ENCODE results near the gene SLC25A22. TPM values are rescaled to one million over a fixed set of nuclear protein-coding genes. Genes with fewer than 3 reads are reported as not detected.

SLC25A22 gene
- total RNA-seq, 1 donor from 2014 or later, result 14.7 TPM

DNA sequence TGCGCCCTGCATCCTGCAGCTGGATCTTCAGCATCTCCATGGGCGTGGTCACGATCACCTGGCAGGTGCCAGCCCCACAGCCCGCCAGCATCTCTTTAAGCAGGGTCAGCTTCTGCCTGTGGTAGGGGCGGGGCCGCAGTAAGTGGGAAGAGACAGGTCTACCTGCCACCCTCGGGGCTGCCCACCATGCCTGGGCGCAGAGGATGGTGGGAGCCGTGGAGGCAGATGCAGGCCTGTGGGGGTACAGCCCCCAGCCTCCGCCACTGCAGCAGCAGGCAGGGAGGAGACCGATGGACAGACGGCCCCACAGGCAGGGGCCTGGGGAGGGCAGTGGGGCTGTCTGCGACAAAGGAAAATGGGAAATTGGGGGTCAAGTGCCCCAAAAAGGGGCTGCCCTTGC, 5.2 kb downstream of the SLC25A22 start:
- no peak for FAIRE-seq
- no peak for DNase-seq (ENCODE audit: low spot score in 2 of 2)

DNA sequence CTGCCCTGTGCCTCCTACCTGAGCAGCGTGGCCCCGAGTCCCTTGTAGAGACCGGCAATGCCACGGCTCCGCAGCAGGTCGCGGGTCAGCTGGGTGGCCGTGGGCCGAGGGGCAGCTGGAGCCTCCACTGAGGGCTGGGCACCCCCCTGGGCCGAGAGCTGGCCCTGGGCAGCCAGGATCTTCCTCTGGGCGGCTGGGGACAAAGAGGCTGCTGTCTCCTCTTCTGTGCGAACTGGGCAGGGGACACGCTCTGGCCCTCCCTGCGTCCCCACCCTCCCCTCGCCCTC, 5.6 kb downstream of the SLC25A22 start:
- no peak for DNase-seq (ENCODE audit: low spot score in 2 of 2)
- no peak for FAIRE-seq

- no peak for FAIRE-seq
- no peak for DNase-seq (ENCODE audit: low spot score in 2 of 2)
Observed at GRCh38 chr11:791658-792534, 6.2 kb downstream of the SLC25A22 start.

- no peak for FAIRE-seq
- DNase-seq (ENCODE audit: low spot score in 2 of 2), result no peak
Observed at GRCh38 chr11:790721-791564, 7.1 kb downstream of the SLC25A22 start.

DNA sequence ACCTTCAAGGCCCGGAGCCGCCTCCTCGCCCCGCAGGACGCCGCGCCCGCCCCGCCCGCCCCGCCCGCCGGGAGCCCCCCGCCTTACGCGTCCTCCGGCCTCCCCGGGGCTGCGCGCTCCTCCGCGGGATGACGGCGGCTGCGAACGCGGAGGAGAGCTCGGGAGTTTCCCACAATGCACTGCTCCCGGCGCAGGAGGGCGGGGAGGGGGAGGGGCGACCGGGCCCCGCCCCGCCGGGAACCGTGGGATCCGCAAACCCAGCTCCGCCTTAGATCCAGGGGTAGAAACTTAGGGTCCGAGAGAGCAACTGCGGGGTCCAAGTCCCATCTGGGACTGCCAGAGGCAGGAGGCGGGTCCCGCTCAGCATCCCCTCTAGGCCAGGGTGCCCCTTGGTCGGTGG, 8.1 kb downstream of the SLC25A22 start, which contains the start of gene CEND1:
CEND1 (minus strand) TSS at position 148 of the 400 bp plus-strand sequence. CDS start 1,514 bp downstream, outside the sequence.
- FAIRE-seq, result no peak

GRCh38 chr11:788953-789940, 8.8 kb downstream of the SLC25A22 start:
- no peak for DNase-seq (ENCODE audit: low spot score in 2 of 2)

More for the DNA sequence above, 8.1 kb downstream of the SLC25A22 start, which contains the start of gene CEND1:
- DNase-seq (ENCODE audit: low spot score in 2 of 2), result peak; percentile 86 to 90

GRCh38 chr11:788009-788640, 10.0 kb downstream of the SLC25A22 start:
- DNase-seq (ENCODE audit: low spot score in 2 of 2) (no peak), FAIRE-seq (no peak)

More at GRCh38 chr11:788953-789940, 8.8 kb downstream of the SLC25A22 start:
- no peak for FAIRE-seq

GRCh38 chr11:787084-787675, 10.9 kb downstream of the SLC25A22 start:
- DNase-seq (ENCODE audit: low spot score in 2 of 2), result no peak
- FAIRE-seq, result no peak

DNA sequence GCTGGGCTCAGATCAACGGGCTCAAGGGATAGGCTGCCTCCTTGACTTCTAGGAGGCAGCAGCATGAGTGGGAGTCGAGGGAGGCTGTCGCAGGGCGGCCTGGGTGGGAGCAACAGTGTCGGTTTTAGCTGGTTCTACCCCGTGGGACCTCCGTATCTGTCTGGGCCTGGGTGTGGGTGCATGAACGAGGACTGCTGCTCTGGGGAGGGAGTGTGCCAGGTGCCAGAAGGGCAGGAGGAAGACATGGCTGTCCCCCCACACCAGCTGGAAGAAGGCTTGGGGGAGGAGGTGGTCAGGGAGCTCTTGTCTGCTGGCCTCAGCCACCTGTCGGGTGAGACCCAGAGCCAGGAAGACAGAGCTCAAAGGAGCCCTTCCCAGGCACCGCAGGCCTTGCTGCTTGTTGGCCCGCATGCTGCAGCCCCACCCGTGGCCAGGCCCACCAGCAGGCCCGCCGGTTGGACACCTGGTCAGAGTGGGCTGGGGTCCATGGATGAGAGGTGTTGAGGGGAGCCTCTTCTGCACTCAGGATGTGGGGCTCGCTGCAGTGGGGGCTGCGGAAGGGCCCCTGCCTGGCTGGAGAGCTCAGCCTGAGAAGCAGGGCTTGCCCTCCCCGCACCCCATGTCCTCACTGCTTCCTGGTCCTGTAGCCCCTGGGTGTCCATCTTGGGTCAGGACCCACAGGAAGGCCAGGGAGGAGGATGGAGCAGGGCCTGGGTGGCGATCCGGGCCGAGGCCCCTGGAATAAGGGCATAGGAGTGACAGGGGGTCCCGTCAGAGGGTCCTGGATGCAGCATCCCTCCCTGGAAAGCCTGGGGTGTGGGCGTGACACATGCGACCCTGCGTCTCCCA, 11.6 kb downstream of the SLC25A22 start:
- DNase-seq (ENCODE audit: low spot score in 2 of 2) (no peak), FAIRE-seq (no peak)

- peak; percentile 66 to 85 for DNase-seq (ENCODE audit: low spot score in 2 of 2)
- no peak for FAIRE-seq
Observed at GRCh38 chr11:783581-784015, 14.5 kb downstream of the SLC25A22 start.

DNA sequence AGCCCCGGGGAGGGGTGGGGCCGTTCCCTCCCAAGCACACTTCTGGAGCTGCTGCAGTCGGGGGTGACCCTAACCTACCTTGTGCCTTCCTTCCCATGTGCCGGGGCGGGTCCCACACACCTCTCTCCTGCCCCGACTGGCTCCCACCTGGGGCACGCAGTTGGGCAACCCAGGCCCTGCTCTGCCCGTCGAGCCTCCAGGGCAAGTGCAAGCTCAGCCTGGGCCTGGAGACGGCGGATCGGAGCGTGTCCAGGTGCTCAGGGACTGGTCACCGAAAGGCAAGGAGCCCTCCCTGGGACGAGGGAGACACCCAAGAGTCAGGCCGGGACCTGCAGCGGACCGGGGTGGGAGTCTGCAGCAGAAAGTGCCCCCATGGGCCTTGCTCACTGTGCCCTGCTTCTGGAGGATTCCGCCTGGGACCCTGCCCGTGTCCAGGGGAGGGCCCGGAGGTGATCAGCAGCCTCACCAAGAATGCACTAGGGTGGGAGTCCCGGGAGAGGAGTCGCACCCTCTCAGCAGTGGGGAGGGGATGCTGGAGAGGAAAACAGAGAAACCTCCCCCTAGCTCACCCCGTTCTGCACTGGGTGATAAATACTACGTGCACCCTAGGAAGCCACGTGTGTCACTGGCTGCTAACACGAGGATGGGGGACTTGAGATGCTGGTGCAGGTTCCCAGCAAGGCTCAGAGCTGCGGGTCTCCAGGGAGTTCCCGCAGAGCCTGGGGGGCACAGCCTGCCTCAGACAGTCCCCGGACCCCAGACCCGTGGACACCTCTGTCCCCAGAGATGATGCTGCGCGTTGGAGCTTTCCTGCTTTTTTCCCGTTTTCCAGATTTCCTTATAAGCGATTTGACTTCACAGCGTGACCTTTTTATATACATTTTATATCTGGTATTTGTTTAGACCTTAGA, 15.6 kb downstream of the SLC25A22 start:
- DNase-seq (ENCODE audit: low spot score in 2 of 2) (no peak), FAIRE-seq (no peak)

DNA sequence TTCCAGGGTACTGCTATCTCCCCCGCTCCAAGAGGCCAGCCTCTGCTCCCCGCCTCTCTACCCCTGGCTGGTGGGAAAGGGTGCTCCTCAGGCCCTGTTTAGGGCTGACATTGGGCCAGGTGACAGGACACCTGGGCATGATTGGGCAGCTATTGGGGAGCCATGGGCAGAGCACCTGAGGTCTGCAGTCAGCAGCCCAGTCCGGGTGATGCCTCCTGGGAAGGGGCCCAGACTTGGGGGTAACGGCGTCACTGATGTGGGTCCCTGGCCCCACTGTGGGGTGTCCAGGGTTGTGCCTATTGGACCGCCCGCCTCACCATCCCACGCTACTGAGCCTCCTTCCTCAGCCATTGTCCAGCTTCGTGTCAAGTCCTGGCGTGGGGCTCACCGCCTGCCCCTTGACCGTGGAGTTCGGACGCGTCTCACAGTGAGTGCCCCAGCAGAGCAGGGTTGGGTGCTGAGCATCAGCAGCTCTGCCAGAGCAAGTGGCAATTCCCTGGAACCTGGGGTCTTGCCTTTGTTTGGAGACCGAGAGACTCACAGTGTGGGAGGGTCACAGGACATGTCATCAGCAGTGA, 18.0 kb downstream of the SLC25A22 start:
- no peak for FAIRE-seq
- DNase-seq (ENCODE audit: low spot score in 2 of 2), result no peak

DNA sequence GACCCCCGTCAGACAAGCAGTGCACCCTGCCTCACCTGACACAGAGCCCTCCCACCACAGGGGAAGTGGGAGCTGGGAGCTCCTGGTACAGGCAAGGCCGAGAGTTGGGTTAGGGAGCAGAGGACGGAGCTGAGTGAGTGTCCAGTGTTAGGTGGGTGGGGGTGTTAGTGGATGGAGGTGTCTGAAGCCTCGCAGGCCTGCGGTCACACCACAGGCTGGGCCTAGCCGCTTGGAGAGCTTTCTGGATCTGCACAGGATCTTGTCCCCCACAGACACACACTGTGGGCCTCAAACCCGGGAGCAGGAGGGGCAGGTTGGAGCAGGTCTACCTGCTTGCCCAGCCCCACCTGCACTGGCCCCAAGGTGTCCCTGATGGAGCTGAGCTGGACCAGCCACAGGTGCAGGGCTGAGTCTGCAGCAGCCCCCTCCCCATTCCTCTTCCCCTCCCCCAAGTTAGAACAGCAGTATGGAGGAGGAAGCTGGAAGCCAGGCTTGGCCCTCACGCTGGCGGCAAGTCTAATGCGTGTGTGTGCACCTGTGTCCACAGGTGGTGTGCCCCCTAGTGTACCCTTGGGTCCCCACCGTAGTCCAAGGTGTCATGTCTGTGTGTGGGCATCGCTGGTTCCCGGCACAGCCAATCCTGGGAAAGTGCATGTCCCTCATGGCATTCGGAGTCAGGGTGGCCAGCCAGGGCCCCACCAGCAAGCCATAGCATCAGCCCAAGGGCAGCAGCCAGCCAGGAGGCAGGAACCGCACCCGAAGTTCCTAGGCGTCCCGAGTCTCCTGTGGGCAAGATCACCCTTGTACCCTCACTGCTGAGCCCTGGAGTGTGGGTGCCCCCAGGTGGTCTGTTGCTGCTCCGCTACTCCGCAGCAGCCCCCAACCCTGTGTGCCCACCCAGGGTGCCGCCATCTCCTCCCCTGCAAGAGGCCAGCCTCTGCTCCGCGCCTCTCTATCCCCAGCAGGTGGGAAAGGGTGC, 18.8 kb downstream of the SLC25A22 start:
- FAIRE-seq, result no peak
- no peak for DNase-seq (ENCODE audit: low spot score in 2 of 2)

DNA sequence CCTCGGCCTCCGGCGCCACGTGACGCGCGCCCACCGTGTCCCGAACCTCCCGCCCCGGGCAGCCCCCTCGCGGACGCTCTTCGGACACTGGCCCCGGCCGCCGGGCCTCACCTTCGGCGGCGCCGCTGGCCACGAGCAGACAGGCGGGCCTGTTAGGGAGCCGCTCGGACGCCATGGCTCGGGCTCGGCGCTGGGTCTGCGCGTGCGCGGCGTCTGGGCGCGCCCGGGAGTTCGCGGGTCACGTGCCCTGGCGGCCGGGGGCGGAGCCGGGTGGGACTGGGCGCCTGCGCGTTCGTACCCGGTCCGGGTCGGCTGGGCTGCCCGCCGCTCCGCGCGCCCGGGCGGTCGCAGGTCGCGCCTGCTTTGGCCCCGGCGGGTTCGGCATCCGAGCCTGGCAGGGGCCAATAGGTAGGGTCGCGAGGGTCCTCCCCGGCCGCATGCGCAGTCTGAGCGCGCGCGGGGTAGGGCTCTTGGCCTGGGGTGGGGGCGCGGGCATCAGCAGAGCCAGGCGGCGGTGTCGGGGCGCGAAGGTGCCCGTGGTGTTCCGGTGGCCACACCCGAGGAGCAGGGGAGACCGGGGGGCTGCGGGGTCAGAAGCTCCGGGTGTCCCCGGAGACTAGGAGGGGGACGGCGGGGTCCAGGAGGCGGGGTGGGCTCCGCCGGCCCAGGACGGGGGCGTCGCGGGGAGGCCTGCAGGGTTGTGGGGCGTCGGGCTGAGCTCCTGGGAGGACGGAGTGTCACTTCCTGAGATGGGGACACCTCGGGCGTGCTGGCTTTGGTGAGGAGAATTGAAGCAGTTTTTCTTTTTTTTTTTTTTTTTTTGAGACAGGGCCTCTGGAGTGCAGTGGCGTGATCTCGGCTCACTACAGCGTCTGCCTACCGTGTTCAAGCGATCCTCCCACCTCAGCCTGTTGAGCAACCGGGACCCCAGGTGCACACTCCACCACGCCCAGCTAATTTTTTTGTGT, 20.5 kb downstream of the SLC25A22 start, which contains the start of gene GATD1:
GATD1 (minus strand) TSS at position 200 of the 968 bp plus-strand sequence; CDS start at position 175, 25 bp downstream.
- DNase-seq (ENCODE audit: low spot score in 2 of 2) (peak; percentile 100), FAIRE-seq (no peak)
